ENCODE data around the gene METTL26.
A peak's percentile ranks its signal among the peaks of the same experiment; 100 is the strongest.
"Not testable (repeated sequence)": the region's sequence is repeated elsewhere in the genome, so short reads cannot be mapped to it uniquely, and the experiment has no call there.

METTL26 gene

GRCh38 chr16:600781-601180 is 35.3 kb downstream of the METTL26 start:
- Histone ChIP-seq H3K27ac (ENCODE audit: low read length) (no peak overlapping the region), H3K4me3 (ENCODE audit: low read length in 2 of 2) (no peak overlapping the region), H3K36me3 (ENCODE audit: control insufficient read depth in 2 of 2, insufficient read depth in 2 of 2, low read length in 2 of 2) (peaks cover 6 to 10% of the 10 kb centered on the region in 2 donors), H3K27me3 (ENCODE audit: control insufficient read depth in 1 of 2, insufficient read depth in 2 of 2, low read length in 2 of 2) (no peaks in the 10 kb centered on the region), H3K4me1 (ENCODE audit: control insufficient read depth, insufficient read depth, low read length) (no peaks in the 10 kb centered on the region), H3K9ac (ENCODE audit: low read length in 2 of 2) (no peak overlapping the region), H3K9me3 (ENCODE audit: control insufficient read depth in 2 of 2, low read length in 2 of 2) (no peaks in the 10 kb centered on the region)

- peaks cover 6 to 8% of the 10 kb centered on the region in 2 donors for H3K36me3 ChIP-seq (ENCODE audit: control insufficient read depth in 2 of 2, insufficient read depth in 2 of 2, low read length in 2 of 2)
- no peak overlapping the region for H3K9ac ChIP-seq (ENCODE audit: low read length in 2 of 2)
- H3K9me3 ChIP-seq (ENCODE audit: control insufficient read depth in 2 of 2, low read length in 2 of 2) = no peaks in the 10 kb centered on the region
- H3K27ac ChIP-seq (ENCODE audit: low read length) = no peak overlapping the region
- H3K4me3 ChIP-seq (ENCODE audit: low read length in 2 of 2) = no peak overlapping the region
- H3K27me3 ChIP-seq (ENCODE audit: control insufficient read depth in 1 of 2, insufficient read depth in 2 of 2, low read length in 2 of 2) = no peaks in the 10 kb centered on the region
- H3K4me1 ChIP-seq (ENCODE audit: control insufficient read depth, insufficient read depth, low read length) = no peaks in the 10 kb centered on the region
Observed at GRCh38 chr16:598823-599739, 37.0 kb downstream of the METTL26 start.

- H3K27me3 ChIP-seq (ENCODE audit: control insufficient read depth in 1 of 2, insufficient read depth in 2 of 2, low read length in 2 of 2); H3K4me1 ChIP-seq (ENCODE audit: control insufficient read depth, insufficient read depth, low read length); H3K27ac ChIP-seq (ENCODE audit: low read length); H3K9ac ChIP-seq (ENCODE audit: low read length in 2 of 2); H3K4me3 ChIP-seq (ENCODE audit: low read length in 2 of 2); H3K9me3 ChIP-seq (ENCODE audit: control insufficient read depth in 2 of 2, low read length in 2 of 2): not testable (repeated sequence)
- peaks cover 6 to 13% of the 10 kb centered on the region in 2 donors for H3K36me3 ChIP-seq (ENCODE audit: control insufficient read depth in 2 of 2, insufficient read depth in 2 of 2, low read length in 2 of 2)
Observed at GRCh38 chr16:597655-598054, 38.5 kb downstream of the METTL26 start.

- H3K4me1 ChIP-seq (ENCODE audit: control insufficient read depth, insufficient read depth, low read length) = peaks cover 12% of the 10 kb centered on the region
- no peak overlapping the region for H3K9ac ChIP-seq (ENCODE audit: low read length in 2 of 2)
- H3K36me3 ChIP-seq (ENCODE audit: control insufficient read depth in 2 of 2, insufficient read depth in 2 of 2, low read length in 2 of 2) = peaks cover 6 to 13% of the 10 kb centered on the region in 2 donors
- no peaks in the 10 kb centered on the region for H3K9me3 ChIP-seq (ENCODE audit: control insufficient read depth in 2 of 2, low read length in 2 of 2)
- no peak overlapping the region for H3K4me3 ChIP-seq (ENCODE audit: low read length in 2 of 2)
- no peaks in the 10 kb centered on the region for H3K27me3 ChIP-seq (ENCODE audit: control insufficient read depth in 1 of 2, insufficient read depth in 2 of 2, low read length in 2 of 2)
- H3K27ac ChIP-seq (ENCODE audit: low read length) = no peak overlapping the region
Observed at GRCh38 chr16:596736-597060, 39.4 kb downstream of the METTL26 start.

GRCh38 chr16:595942-596735 is 40.0 kb downstream of the METTL26 start:
- H3K4me3 ChIP-seq (ENCODE audit: low read length in 2 of 2) = no peak overlapping the region
- no peaks in the 10 kb centered on the region for H3K27me3 ChIP-seq (ENCODE audit: control insufficient read depth in 1 of 2, insufficient read depth in 2 of 2, low read length in 2 of 2)
- peaks cover 4 to 13% of the 10 kb centered on the region in 2 donors for H3K36me3 ChIP-seq (ENCODE audit: control insufficient read depth in 2 of 2, insufficient read depth in 2 of 2, low read length in 2 of 2)
- no peak overlapping the region for H3K9ac ChIP-seq (ENCODE audit: low read length in 2 of 2)
- no peak overlapping the region for H3K27ac ChIP-seq (ENCODE audit: low read length)
- H3K9me3 ChIP-seq (ENCODE audit: control insufficient read depth in 2 of 2, low read length in 2 of 2) = no peaks in the 10 kb centered on the region
- H3K4me1 ChIP-seq (ENCODE audit: control insufficient read depth, insufficient read depth, low read length) = peaks cover 16% of the 10 kb centered on the region

- peaks cover 25% of the 10 kb centered on the region for H3K4me1 ChIP-seq (ENCODE audit: control insufficient read depth, insufficient read depth, low read length)
- no peak overlapping the region for H3K27ac ChIP-seq (ENCODE audit: low read length)
- H3K27me3 ChIP-seq (ENCODE audit: control insufficient read depth in 1 of 2, insufficient read depth in 2 of 2, low read length in 2 of 2) = no peaks in the 10 kb centered on the region
Observed at GRCh38 chr16:595094-595528, 41.0 kb downstream of the METTL26 start.

GRCh38 chr16:593807-594206 is 42.3 kb downstream of the METTL26 start:
- Histone ChIP-seq H3K27ac (ENCODE audit: low read length) (no peak overlapping the region), H3K36me3 (ENCODE audit: control insufficient read depth in 2 of 2, insufficient read depth in 2 of 2, low read length in 2 of 2) (peaks cover 0 to 5% of the 10 kb centered on the region in 2 donors), H3K4me1 (ENCODE audit: control insufficient read depth, insufficient read depth, low read length) (peaks cover 26% of the 10 kb centered on the region)

More at GRCh38 chr16:595094-595528, 41.0 kb downstream of the METTL26 start:
- H3K4me3 ChIP-seq (ENCODE audit: low read length in 2 of 2) = no peak overlapping the region
- H3K9ac ChIP-seq (ENCODE audit: low read length in 2 of 2) = no peak overlapping the region
- no peaks in the 10 kb centered on the region for H3K9me3 ChIP-seq (ENCODE audit: control insufficient read depth in 2 of 2, low read length in 2 of 2)
- peaks cover 3 to 11% of the 10 kb centered on the region in 2 donors for H3K36me3 ChIP-seq (ENCODE audit: control insufficient read depth in 2 of 2, insufficient read depth in 2 of 2, low read length in 2 of 2)

GRCh38 chr16:593406-593805 is 42.7 kb downstream of the METTL26 start:
- Histone ChIP-seq H3K27ac (ENCODE audit: low read length) (no peak overlapping the region), H3K9ac (ENCODE audit: low read length in 2 of 2) (no peak overlapping the region), H3K4me3 (ENCODE audit: low read length in 2 of 2) (no peak overlapping the region)

More at GRCh38 chr16:593807-594206, 42.3 kb downstream of the METTL26 start:
- Histone ChIP-seq H3K4me3 (ENCODE audit: low read length in 2 of 2) (no peak overlapping the region), H3K27me3 (ENCODE audit: control insufficient read depth in 1 of 2, insufficient read depth in 2 of 2, low read length in 2 of 2) (no peaks in the 10 kb centered on the region), H3K9ac (ENCODE audit: low read length in 2 of 2) (no peak overlapping the region), H3K9me3 (ENCODE audit: control insufficient read depth in 2 of 2, low read length in 2 of 2) (no peaks in the 10 kb centered on the region)

GRCh38 chr16:592518-593306 is 43.4 kb downstream of the METTL26 start:
- Histone ChIP-seq H3K4me1 (ENCODE audit: control insufficient read depth, insufficient read depth, low read length) (peaks cover 37% of the 10 kb centered on the region), H3K9ac (ENCODE audit: low read length in 2 of 2) (no peak overlapping the region), H3K27ac (ENCODE audit: low read length) (no peak overlapping the region), H3K36me3 (ENCODE audit: control insufficient read depth in 2 of 2, insufficient read depth in 2 of 2, low read length in 2 of 2) (peaks cover 0 to 5% of the 10 kb centered on the region in 2 donors), H3K4me3 (ENCODE audit: low read length in 2 of 2) (no peak overlapping the region), H3K27me3 (ENCODE audit: control insufficient read depth in 1 of 2, insufficient read depth in 2 of 2, low read length in 2 of 2) (no peaks in the 10 kb centered on the region), H3K9me3 (ENCODE audit: control insufficient read depth in 2 of 2, low read length in 2 of 2) (no peaks in the 10 kb centered on the region)

More at GRCh38 chr16:593406-593805, 42.7 kb downstream of the METTL26 start:
- no peaks in the 10 kb centered on the region for H3K27me3 ChIP-seq (ENCODE audit: control insufficient read depth in 1 of 2, insufficient read depth in 2 of 2, low read length in 2 of 2)
- H3K4me1 ChIP-seq (ENCODE audit: control insufficient read depth, insufficient read depth, low read length) = peaks cover 30% of the 10 kb centered on the region
- no peaks in the 10 kb centered on the region for H3K9me3 ChIP-seq (ENCODE audit: control insufficient read depth in 2 of 2, low read length in 2 of 2)
- H3K36me3 ChIP-seq (ENCODE audit: control insufficient read depth in 2 of 2, insufficient read depth in 2 of 2, low read length in 2 of 2) = peaks cover 0 to 5% of the 10 kb centered on the region in 2 donors

- Histone ChIP-seq H3K4me3 (ENCODE audit: low read length in 2 of 2) (no peak overlapping the region), H3K27me3 (ENCODE audit: control insufficient read depth in 1 of 2, insufficient read depth in 2 of 2, low read length in 2 of 2) (no peaks in the 10 kb centered on the region), H3K36me3 (ENCODE audit: control insufficient read depth in 2 of 2, insufficient read depth in 2 of 2, low read length in 2 of 2) (peaks cover 0 to 5% of the 10 kb centered on the region in 2 donors), H3K4me1 (ENCODE audit: control insufficient read depth, insufficient read depth, low read length) (peaks cover 43% of the 10 kb centered on the region), H3K9ac (ENCODE audit: low read length in 2 of 2) (peak overlapping the region in 1 of 2 donors; percentile 21), H3K27ac (ENCODE audit: low read length) (no peak overlapping the region), H3K9me3 (ENCODE audit: control insufficient read depth in 2 of 2, low read length in 2 of 2) (no peaks in the 10 kb centered on the region)
Observed at GRCh38 chr16:591892-592517, 44.1 kb downstream of the METTL26 start.

Measured in stomach smooth muscle (tissue), 2 donors.